Ovary (tissue), 3 donors: Measurements from ENCODE around the gene GPR162.

Experiments used
- EP300 ChIP-seq: sonication (generic); formaldehyde crosslinking; IDR thresholded peaks from one replicate; pipeline ENCODE4 v1.6.1; 2017; ENCODE audit warnings: antibody characterized with exemption
- TF ChIP-seq, protein P1 (sequence below), 3 donors: fragments of 450-650 bp in 2 of 3; fragments of 200-600 bp in 1 of 3; IDR thresholded peaks; one replicate each; pipeline versions ENCODE4 v1.5.1 to v1.8.0; 2016 to 2022; ENCODE audit warnings: antibody characterized with exemption in 3 of 3, mild to moderate bottlenecking in 1 of 3
- donor health status: DM: no; HTN: no; CAD: no.

- TF ChIP-seq, protein P1, sequence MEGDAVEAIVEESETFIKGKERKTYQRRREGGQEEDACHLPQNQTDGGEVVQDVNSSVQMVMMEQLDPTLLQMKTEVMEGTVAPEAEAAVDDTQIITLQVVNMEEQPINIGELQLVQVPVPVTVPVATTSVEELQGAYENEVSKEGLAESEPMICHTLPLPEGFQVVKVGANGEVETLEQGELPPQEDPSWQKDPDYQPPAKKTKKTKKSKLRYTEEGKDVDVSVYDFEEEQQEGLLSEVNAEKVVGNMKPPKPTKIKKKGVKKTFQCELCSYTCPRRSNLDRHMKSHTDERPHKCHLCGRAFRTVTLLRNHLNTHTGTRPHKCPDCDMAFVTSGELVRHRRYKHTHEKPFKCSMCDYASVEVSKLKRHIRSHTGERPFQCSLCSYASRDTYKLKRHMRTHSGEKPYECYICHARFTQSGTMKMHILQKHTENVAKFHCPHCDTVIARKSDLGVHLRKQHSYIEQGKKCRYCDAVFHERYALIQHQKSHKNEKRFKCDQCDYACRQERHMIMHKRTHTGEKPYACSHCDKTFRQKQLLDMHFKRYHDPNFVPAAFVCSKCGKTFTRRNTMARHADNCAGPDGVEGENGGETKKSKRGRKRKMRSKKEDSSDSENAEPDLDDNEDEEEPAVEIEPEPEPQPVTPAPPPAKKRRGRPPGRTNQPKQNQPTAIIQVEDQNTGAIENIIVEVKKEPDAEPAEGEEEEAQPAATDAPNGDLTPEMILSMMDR (IDR thresholded peaks at IDR 0.05), result no peak
- TF ChIP-seq EP300, result no peak
Measured at GRCh38 chr12:6832125-6832524, 10.5 kb downstream of the GPR162 start.
